SK-N-SH treated with all-trans-retinoic acid at 6 μM for 48 hours (cell line): ENCODE data around the gene PRRG3.
A peak's percentile ranks its signal among the peaks of the same experiment; 100 is the strongest.

Experiments
- ATAC-seq: fragments of 200-7000 bp; cut with Tn5 transposase; 3 replicates; pipeline ENCODE4 v1.9.1; 2020; ENCODE audit warnings: mild to moderate bottlenecking, moderate library complexity
- CREB5 ChIP-seq: fragments of 250-450 bp; sonication (Bioruptor Pico); IDR thresholded peaks from 2 replicates; pipeline ENCODE4 v1.5.1; 2020; ENCODE audit warnings: low read depth, mild to moderate bottlenecking, moderate library complexity
- CSDC2 ChIP-seq: fragments of 250-450 bp; sonication (Bioruptor Pico); IDR thresholded peaks from 2 replicates; pipeline ENCODE4 v1.5.0; 2020; ENCODE audit warnings: mild to moderate bottlenecking, moderate library complexity
- CSRNP3 ChIP-seq: fragments of 250-450 bp; sonication (Bioruptor Pico); IDR thresholded peaks from 2 replicates; pipeline ENCODE4 v1.5.1; 2021; ENCODE audit warnings: mild to moderate bottlenecking, moderate library complexity
- GLIS3 ChIP-seq: fragments of 250-450 bp; sonication (Bioruptor Pico); IDR thresholded peaks from 2 replicates; pipeline ENCODE4 v1.5.0; 2020; ENCODE audit warnings: mild to moderate bottlenecking, moderate library complexity
- ISL1 ChIP-seq: fragments of 250-450 bp; sonication (Bioruptor Pico); IDR thresholded peaks from 2 replicates; pipeline ENCODE4 v2.1.2; 2022; ENCODE audit warnings: mild to moderate bottlenecking, moderate library complexity
- RARB ChIP-seq: fragments of 250-450 bp; sonication (Bioruptor Pico); IDR thresholded peaks from 2 replicates; pipeline ENCODE4 v1.8.0; 2021; ENCODE audit warnings: mild to moderate bottlenecking, moderate library complexity
- TCF4 ChIP-seq: fragments of 250-450 bp; sonication (Bioruptor Pico); IDR thresholded peaks from 2 replicates; pipeline ENCODE4 v1.8.0; 2021; ENCODE audit warnings: mild to moderate bottlenecking, moderate library complexity, borderline replicate concordance
- ZFP3 ChIP-seq: fragments of 250-450 bp; sonication (Bioruptor Pico); IDR thresholded peaks from 2 replicates; pipeline ENCODE4 v1.5.0; 2020; ENCODE audit warnings: mild to moderate bottlenecking, moderate library complexity
- ZNF8 ChIP-seq: fragments of 450-650 bp; formaldehyde crosslinking; IDR thresholded peaks from 2 replicates; pipeline ENCODE4 v1.5.0; 2020; ENCODE audit warnings: mild to moderate bottlenecking, moderate library complexity
- TF ChIP-seq, protein P1 (sequence below): fragments of 250-450 bp; sonication (Bioruptor Pico); IDR thresholded peaks from 2 replicates; pipeline ENCODE4 v1.5.0; 2020; ENCODE audit warnings: mild to moderate bottlenecking, moderate library complexity
- TF ChIP-seq, protein P2 (sequence below): fragments of 250-450 bp; sonication (Bioruptor Pico); IDR thresholded peaks from 2 replicates; pipeline ENCODE4 v1.8.0; 2021; ENCODE audit warnings: low read depth, mild to moderate bottlenecking, moderate library complexity, borderline replicate concordance
- TF ChIP-seq, protein P3 (sequence below): fragments of 250-450 bp; sonication (Bioruptor Pico); IDR thresholded peaks from 2 replicates; pipeline ENCODE4 v1.8.0; 2020; ENCODE audit warnings: mild to moderate bottlenecking, moderate library complexity, borderline replicate concordance

The PRRG3 gene

DNA sequence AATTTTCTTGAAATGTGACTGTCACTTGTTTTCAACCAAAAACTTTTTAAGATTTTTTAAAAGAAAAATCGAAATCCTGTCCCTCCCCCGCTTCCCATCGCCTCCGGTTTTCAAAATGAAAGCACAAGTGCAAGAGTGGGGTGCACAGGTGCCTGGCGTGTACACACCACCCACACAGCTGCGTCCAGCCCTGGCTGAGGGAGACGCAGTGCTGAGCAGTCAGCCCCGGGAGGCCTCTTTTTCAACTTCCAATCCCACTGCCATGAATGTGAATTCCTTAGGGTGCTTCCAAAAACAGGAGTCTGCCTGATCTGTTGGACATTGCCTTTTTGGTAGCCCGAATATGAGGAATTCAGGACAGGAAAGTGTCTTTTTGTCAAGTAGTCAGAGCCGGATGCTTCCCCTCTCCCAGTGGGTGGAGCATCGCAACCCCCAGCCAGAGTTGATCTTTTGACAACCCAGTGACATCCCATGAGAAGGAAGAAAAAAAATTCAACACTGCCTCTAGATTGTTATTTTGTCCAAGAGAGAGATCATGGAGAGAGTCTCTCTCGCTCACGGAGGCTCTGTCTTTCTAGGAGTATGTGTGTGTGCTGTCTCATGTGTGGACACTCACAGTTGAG is 8.9 kb downstream of the PRRG3 start:
- TF ChIP-seq ZNF8 (CRISPR knock-in tag) (no peak), CSDC2 (CRISPR knock-in tag) (no peak), ISL1 (CRISPR knock-in tag) (no peak), RARB (no peak), TCF4 (CRISPR knock-in tag) (no peak), CREB5 (CRISPR knock-in tag) (no peak), GLIS3 (no peak)
- TF ChIP-seq, protein P1, sequence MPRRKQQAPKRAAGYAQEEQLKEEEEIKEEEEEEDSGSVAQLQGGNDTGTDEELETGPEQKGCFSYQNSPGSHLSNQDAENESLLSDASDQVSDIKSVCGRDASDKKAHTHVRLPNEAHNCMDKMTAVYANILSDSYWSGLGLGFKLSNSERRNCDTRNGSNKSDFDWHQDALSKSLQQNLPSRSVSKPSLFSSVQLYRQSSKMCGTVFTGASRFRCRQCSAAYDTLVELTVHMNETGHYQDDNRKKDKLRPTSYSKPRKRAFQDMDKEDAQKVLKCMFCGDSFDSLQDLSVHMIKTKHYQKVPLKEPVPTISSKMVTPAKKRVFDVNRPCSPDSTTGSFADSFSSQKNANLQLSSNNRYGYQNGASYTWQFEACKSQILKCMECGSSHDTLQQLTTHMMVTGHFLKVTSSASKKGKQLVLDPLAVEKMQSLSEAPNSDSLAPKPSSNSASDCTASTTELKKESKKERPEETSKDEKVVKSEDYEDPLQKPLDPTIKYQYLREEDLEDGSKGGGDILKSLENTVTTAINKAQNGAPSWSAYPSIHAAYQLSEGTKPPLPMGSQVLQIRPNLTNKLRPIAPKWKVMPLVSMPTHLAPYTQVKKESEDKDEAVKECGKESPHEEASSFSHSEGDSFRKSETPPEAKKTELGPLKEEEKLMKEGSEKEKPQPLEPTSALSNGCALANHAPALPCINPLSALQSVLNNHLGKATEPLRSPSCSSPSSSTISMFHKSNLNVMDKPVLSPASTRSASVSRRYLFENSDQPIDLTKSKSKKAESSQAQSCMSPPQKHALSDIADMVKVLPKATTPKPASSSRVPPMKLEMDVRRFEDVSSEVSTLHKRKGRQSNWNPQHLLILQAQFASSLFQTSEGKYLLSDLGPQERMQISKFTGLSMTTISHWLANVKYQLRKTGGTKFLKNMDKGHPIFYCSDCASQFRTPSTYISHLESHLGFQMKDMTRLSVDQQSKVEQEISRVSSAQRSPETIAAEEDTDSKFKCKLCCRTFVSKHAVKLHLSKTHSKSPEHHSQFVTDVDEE (CRISPR knock-in tag): no peak
- ATAC-seq: 0 out of 3 replicates have a peak, but pooled peaks have one; percentile 22

DNA sequence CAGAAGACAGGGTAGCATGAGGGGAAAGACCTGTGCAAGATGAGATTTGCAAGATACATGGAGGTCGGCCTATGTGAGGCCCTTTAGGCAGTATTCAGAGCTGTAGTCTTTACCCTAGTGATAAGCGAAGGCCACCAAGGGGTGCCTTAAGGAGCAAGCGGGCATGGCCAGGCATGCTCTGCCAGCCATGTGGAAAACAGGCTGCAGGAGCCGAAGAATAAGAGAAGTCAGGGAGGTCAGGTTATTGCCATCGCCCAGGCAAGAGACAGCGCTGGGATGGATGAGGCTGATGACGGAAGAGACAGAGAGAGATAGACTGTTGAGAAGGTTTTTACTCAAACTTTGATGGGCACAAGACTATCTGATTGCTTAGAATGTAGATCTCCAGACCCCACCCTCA is 13.6 kb downstream of the PRRG3 start:
- no peak for ATAC-seq
- TF ChIP-seq ISL1 (CRISPR knock-in tag): no peak

- TF ChIP-seq CREB5 (CRISPR knock-in tag) (no peak), ZFP3 (CRISPR knock-in tag) (no peak), CSRNP3 (CRISPR knock-in tag) (no peak), CSDC2 (CRISPR knock-in tag) (no peak), ZNF8 (CRISPR knock-in tag) (no peak), RARB (no peak), TCF4 (CRISPR knock-in tag) (no peak)
- TF ChIP-seq, protein P2, sequence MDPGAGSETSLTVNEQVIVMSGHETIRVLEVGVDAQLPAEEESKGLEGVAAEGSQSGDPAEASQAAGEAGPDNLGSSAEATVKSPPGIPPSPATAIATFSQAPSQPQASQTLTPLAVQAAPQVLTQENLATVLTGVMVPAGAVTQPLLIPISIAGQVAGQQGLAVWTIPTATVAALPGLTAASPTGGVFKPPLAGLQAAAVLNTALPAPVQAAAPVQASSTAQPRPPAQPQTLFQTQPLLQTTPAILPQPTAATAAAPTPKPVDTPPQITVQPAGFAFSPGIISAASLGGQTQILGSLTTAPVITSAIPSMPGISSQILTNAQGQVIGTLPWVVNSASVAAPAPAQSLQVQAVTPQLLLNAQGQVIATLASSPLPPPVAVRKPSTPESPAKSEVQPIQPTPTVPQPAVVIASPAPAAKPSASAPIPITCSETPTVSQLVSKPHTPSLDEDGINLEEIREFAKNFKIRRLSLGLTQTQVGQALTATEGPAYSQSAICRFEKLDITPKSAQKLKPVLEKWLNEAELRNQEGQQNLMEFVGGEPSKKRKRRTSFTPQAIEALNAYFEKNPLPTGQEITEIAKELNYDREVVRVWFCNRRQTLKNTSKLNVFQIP: no peak
- TF ChIP-seq, protein P1 (CRISPR knock-in tag): no peak
- TF ChIP-seq, protein P3, sequence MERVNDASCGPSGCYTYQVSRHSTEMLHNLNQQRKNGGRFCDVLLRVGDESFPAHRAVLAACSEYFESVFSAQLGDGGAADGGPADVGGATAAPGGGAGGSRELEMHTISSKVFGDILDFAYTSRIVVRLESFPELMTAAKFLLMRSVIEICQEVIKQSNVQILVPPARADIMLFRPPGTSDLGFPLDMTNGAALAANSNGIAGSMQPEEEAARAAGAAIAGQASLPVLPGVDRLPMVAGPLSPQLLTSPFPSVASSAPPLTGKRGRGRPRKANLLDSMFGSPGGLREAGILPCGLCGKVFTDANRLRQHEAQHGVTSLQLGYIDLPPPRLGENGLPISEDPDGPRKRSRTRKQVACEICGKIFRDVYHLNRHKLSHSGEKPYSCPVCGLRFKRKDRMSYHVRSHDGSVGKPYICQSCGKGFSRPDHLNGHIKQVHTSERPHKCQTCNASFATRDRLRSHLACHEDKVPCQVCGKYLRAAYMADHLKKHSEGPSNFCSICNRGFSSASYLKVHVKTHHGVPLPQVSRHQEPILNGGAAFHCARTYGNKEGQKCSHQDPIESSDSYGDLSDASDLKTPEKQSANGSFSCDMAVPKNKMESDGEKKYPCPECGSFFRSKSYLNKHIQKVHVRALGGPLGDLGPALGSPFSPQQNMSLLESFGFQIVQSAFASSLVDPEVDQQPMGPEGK (CRISPR knock-in tag): no peak
These were observed 15.2 kb downstream of the PRRG3 start for GRCh38 chrX:151710457-151710856.

More at GRCh38 chrX:151710457-151710856, 15.2 kb downstream of the PRRG3 start:
- no peak for ATAC-seq
